Skin of body (tissue), 2 donors: Measurements from ENCODE around the gene JAKMIP1. TPM values are rescaled to one million over a fixed set of nuclear protein-coding genes. Genes with fewer than 3 reads are reported as not detected.

Source experiments
- DNase-seq: peaks from one replicate; lab custom pipeline; 2025; lab: John Stamatoyannopoulos, UW
- total RNA-seq: library from RNA; depleted of rRNA; stranded (reverse); fragments of >200 nt; gene quantifications from one replicate; pipeline ENCODE4 v1.2.3, GENCODE V29; 2014

JAKMIP1 gene
- total RNA-seq, 1 donor from 2014 or later, result 0.59 TPM

GRCh38 chr4:6182376-6183280 lies 17.7 kb downstream of the JAKMIP1 start:
- DNase-seq, result no peak

GRCh38 chr4:6180841-6181631 lies 19.3 kb downstream of the JAKMIP1 start:
- no peak for DNase-seq

DNA sequence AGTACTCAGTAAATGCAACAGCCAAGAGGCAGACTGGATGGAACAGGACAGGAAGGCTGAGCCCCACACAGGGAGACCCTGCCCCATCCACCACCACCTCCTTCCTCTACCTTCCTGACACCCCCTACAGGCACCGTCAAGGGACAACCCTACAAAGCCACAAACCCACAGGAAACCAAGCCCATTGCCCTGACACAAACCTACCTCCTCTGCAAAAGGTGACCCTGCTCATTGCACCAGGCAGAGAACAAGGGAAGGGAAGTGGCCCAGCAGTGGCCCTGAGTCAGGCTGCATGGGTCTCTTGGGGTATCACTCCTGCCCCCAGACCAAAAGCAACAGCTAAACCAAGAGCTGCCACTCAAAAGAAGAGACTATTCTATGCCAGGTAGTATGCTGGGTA lies 21.0 kb downstream of the JAKMIP1 start:
- no peak for DNase-seq

- no peak for DNase-seq
These were observed 21.6 kb downstream of the JAKMIP1 start for GRCh38 chr4:6178757-6179156.

DNA sequence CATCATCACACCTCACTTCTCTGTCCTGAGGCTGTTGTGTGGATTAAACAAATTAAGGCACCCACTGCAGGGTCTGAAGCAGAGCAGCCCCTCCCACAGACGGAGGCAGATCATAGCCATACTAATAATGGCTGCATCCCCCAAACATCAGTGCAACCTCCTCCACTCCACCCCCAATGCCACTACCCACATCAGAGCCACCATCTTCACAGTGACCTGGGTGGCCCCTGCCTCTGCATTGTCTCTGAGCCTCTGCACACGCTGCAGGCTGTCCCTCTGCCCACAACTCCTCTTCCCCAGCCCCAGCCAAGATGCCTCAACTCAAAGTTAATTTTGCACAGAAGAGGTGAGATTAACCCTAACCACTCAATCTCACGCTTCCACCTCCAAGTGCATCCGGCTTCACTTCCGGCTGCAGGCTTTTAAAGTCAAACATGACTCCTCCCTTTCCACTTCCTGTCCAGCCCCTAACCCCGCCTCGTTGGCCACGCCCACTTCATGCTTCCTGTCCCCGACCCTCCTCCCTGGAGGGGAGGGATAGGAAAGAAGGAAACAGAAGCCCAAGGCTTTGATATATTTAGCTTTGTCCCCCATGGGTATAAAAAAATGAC lies 22.7 kb downstream of the JAKMIP1 start:
- DNase-seq, result no peak

DNA sequence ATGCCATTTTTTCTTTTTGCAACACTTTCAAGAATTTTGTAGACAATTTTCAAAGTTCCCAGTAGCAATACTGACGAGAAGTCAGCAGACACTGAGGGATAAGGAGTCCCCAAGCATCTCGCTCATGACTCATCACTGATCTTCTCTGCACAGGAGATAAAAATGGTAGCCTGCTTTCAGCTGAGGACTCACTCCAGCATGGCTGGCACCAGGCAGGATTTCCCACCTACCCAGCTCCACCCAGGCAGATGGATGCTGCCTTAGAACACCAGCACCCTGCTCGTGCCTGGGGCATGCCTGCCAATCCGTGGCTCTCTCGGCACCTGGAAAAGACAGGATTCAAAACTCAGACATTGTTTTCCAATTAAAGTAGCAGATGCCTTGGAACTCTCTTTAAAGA lies 24.9 kb downstream of the JAKMIP1 start:
- no peak for DNase-seq

GRCh38 chr4:6172927-6173200 lies 27.5 kb downstream of the JAKMIP1 start:
- DNase-seq, result no peak

- no peak for DNase-seq
These were observed 28.0 kb downstream of the JAKMIP1 start for GRCh38 chr4:6172093-6172926.

- DNase-seq, result no peak
These were observed 31.1 kb downstream of the JAKMIP1 start for GRCh38 chr4:6169239-6169638.

DNA sequence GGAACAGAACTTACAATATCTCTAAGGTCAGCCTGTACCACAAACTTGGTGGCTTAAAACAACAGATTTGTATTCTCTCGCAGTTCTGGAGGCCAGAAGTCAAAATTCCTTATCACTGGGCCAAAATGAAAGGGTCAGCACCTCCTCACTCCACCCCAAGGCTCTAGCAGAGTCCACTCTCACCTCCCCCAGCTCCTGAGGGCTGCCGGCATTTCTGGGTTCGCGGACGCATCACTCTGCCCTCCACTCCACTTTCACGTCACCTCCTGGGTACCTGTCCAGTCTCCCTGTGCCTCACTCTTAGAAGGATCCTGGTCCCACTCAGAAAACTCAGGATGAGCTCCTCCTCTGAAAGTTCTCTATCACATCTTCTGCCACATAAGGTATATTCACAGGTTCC lies 34.6 kb downstream of the JAKMIP1 start:
- DNase-seq, result no peak

DNA sequence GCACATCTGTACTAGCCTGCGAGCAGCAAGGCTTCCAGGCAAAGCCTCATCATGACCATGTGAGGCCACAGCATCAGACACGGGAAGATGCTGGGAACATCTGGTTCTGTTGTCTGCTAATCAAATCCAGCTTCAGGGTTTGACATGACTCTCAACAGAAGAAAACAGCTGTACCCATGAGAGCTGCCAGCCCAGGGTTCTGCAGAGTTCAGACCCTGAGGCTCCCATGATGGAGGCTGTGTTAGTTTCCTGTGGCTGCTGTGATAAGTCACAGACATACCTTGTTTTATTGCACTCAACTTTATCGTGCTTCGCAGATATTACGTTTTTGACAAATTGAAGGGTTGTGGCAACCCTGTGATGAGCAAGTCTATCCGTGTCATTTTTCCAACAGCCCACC lies 37.5 kb downstream of the JAKMIP1 start:
- DNase-seq, result peak; percentile 51

DNA sequence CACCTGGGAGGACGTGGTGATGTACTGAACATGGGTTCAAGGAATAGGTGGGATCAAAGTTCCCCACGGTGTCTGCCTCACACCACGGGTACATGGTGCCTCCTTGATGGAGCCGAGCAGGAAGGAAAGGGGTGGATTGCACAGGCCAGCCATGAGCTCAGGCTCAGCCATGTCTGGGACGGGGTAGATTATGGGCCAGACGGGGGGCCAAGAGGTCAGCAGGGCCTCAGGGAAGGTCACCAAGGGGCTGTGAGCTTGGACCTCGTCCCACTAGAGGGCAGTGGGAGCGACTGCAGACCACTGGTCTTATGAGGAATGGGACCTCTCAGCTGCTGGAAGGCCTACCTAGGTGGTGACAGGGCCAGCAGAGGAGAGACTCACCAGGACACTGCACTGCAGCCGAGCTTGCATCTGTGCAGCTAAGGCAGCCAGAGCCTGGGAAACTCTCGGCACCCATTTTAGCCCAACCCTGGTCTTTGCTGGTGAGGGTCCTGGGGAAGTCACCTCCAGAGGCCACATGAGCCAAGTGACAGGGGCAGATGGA lies 38.4 kb downstream of the JAKMIP1 start:
- DNase-seq, result no peak

GRCh38 chr4:6160536-6160935 lies 39.8 kb downstream of the JAKMIP1 start:
- DNase-seq, result no peak

- DNase-seq, result no peak
These were observed 42.4 kb downstream of the JAKMIP1 start for GRCh38 chr4:6157926-6158325.

GRCh38 chr4:6155996-6156750 lies 44.2 kb downstream of the JAKMIP1 start:
- DNase-seq, result no peak

GRCh38 chr4:6154875-6155274 lies 45.5 kb downstream of the JAKMIP1 start:
- no peak for DNase-seq

GRCh38 chr4:6153874-6154273 lies 46.5 kb downstream of the JAKMIP1 start:
- no peak for DNase-seq

GRCh38 chr4:6152869-6153705 lies 47.3 kb downstream of the JAKMIP1 start:
- no peak for DNase-seq

DNA sequence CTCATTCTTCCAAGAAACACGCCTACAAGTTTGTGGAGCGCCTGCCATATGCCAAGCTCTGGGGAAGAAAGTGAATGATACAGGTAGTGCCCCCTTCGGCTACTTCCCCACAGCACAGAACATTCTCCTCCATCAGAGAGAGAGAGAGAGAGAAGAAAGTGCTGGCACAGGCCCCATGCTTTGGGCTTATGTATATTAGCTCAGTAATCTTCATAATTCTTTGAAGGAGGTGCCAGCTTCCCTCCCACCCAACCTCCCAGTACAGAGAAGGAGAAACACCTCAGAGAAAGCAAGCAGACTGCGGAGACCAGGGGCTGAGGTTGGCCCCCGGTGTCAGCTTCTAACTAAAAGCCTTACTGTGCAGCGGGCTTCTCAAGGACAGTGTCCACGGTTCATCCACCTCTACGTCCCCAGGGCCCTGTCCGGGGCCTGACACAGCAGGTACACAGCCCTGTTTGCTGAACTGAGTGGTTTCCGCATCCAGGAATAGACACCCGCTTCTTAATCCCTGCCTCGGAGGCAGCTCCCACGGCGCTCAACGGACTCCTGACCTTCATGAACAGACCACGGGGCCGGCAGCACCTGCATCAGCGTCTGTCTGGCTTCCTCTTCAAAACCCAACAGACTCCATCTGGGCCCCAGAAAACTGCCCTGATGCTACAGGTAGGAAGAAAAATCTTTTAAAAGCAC lies 50.2 kb downstream of the JAKMIP1 start:
- no peak for DNase-seq
